HG03520 (cell line): ENCODE data around the gene ALOXE3.

Experiments
- ATAC-seq: cut with Tn5 transposase; IDR thresholded peaks from one replicate; pipeline ENCODE4 v1.9.1; 2021; ENCODE audit warnings: mild to moderate bottlenecking, moderate library complexity; ENCODE audit not compliant: unreplicated experiment

The ALOXE3 gene

GRCh38 chr17:8142887-8143580 lies 24.7 kb upstream of the ALOXE3 start:
- ATAC-seq: no peak

- ATAC-seq: no peak
Measured at GRCh38 chr17:8142158-8142886, 24.0 kb upstream of the ALOXE3 start.

GRCh38 chr17:8141741-8142140 lies 23.4 kb upstream of the ALOXE3 start:
- no peak for ATAC-seq

- ATAC-seq: no peak
Measured at GRCh38 chr17:8141045-8141444, 22.7 kb upstream of the ALOXE3 start.

- ATAC-seq: no peak
Measured at GRCh38 chr17:8140065-8141029, 22.0 kb upstream of the ALOXE3 start.

- ATAC-seq: peak; percentile 76
Measured at GRCh38 chr17:8138672-8139371, 20.5 kb upstream of the ALOXE3 start.

- ATAC-seq: no peak
Measured at GRCh38 chr17:8138374-8138671, 20.0 kb upstream of the ALOXE3 start.

GRCh38 chr17:8137645-8138373 lies 19.5 kb upstream of the ALOXE3 start:
- no peak for ATAC-seq

- ATAC-seq: no peak
Measured at GRCh38 chr17:8133941-8134340, 15.6 kb upstream of the ALOXE3 start.

- ATAC-seq: no peak
Measured at GRCh38 chr17:8133399-8133798, 15.1 kb upstream of the ALOXE3 start.

GRCh38 chr17:8131844-8132441 lies 13.6 kb upstream of the ALOXE3 start:
- ATAC-seq: no peak

GRCh38 chr17:8128125-8128784 lies 9.9 kb upstream of the ALOXE3 start:
- ATAC-seq: no peak

- ATAC-seq: no peak
Measured at GRCh38 chr17:8126491-8127066, 8.3 kb upstream of the ALOXE3 start.

GRCh38 chr17:8125947-8126490 lies 7.7 kb upstream of the ALOXE3 start:
- no peak for ATAC-seq

- ATAC-seq: no peak
Measured at GRCh38 chr17:8125154-8125946, 7.0 kb upstream of the ALOXE3 start.

GRCh38 chr17:8124350-8125153 lies 6.2 kb upstream of the ALOXE3 start:
- no peak for ATAC-seq

- ATAC-seq: no peak
Measured at GRCh38 chr17:8123695-8124349, 5.5 kb upstream of the ALOXE3 start, which contains the start of gene HES7. Gene HES7 (minus strand): TSS chr17:8124106. CDS start chr17:8124084, 22 bp downstream.
